PC-3 (cell line): ENCODE data around the gene EIF2A. TPM values are rescaled to one million over a fixed set of nuclear protein-coding genes. Genes with fewer than 3 reads are reported as not detected.

Source experiments
- ATAC-seq: fragments of 200-7000 bp; cut with Tn5 transposase; 2 replicates; pipeline ENCODE4 v1.9.1; 2020; ENCODE audit warnings: mild to moderate bottlenecking, moderate library complexity
- BruUV-seq: library from RNA; stranded (reverse); fragments of 400-500 nt; replicated peaks from 2 replicates; lab custom pipeline; 2021; lab: Mats Ljungman, UMichigan
- CTCF ChIA-PET: fragments of 300-600 bp; sonication (Branson Sonifier 250); formaldehyde crosslinking; loops from one replicate; lab custom pipeline; 2022; ENCODE audit warnings: antibody characterized with exemption; lab: Charles Lee
- POLR2A ChIA-PET: fragments of 300-600 bp; sonication (Branson Sonifier 250); formaldehyde crosslinking; loops from one replicate; lab custom pipeline; 2022; ENCODE audit warnings: antibody characterized with exemption; ENCODE audit not compliant: unreplicated experiment; lab: Charles Lee
- DNase-seq: peaks from one replicate; pipeline ENCODE4 v3.0.0-alpha.2; 2015
- H2AFZ ChIP-seq: fragments of 300-600 bp; sonication (generic); 2 replicates; pipeline ENCODE4 v1.6.0; 2016; ENCODE audit warnings: antibody characterized with exemption, low read length
- H3F3A ChIP-seq: fragments of 300-600 bp; sonication (generic); one replicate; pipeline ENCODE4 v1.6.0; 2017; ENCODE audit warnings: antibody characterized with exemption, low read length, control low read depth, mild to moderate bottlenecking; ENCODE audit not compliant: unreplicated experiment
- H3K27ac ChIP-seq: fragments of 300-600 bp; sonication (generic); 2 replicates; pipeline ENCODE4 v1.5.1; 2016; ENCODE audit warnings: mild to moderate bottlenecking, low read length
- H3K27me3 ChIP-seq: fragments of 300-600 bp; sonication (generic); 2 replicates; pipeline ENCODE4 v1.6.1; 2016; ENCODE audit warnings: low read length, mixed read lengths
- H3K36me3 ChIP-seq: fragments of 300-600 bp; sonication (generic); 2 replicates; pipeline ENCODE4 v1.6.1; 2016; ENCODE audit warnings: low read depth, mixed run types, low read length, mixed read lengths
- H3K4me1 ChIP-seq: fragments of 300-600 bp; sonication (generic); 2 replicates; pipeline ENCODE4 v1.5.1; 2016; ENCODE audit warnings: low read length; ENCODE audit not compliant: insufficient read depth
- H3K4me2 ChIP-seq: fragments of 300-600 bp; sonication (generic); 2 replicates; pipeline ENCODE4 v1.6.0; 2016; ENCODE audit warnings: low read length
- H3K4me3 ChIP-seq: fragments of 300-600 bp; sonication (generic); 2 replicates; pipeline ENCODE4 v1.5.1; 2016; ENCODE audit warnings: mild to moderate bottlenecking, low read length, mixed read lengths
- H3K79me2 ChIP-seq: fragments of 300-600 bp; sonication (generic); 2 replicates; pipeline ENCODE4 v1.6.1; 2017; ENCODE audit warnings: low read length, mixed read lengths
- H3K9ac ChIP-seq: fragments of 300-600 bp; sonication (generic); 2 replicates; pipeline ENCODE4 v1.6.0; 2016; ENCODE audit warnings: mild to moderate bottlenecking, low read length
- H3K9me2 ChIP-seq: fragments of 300-600 bp; sonication (generic); replicated peaks from 2 replicates; pipeline ENCODE4 v1.6.1; 2016; ENCODE audit warnings: mixed run types, low read length, mixed read lengths
- H3K9me3 ChIP-seq: fragments of 300-600 bp; sonication (generic); 2 replicates; pipeline ENCODE4 v1.6.1; 2016; ENCODE audit warnings: low read length, mixed read lengths
- H4K20me1 ChIP-seq: fragments of 300-600 bp; sonication (generic); 2 replicates; pipeline ENCODE4 v1.6.1; 2016; ENCODE audit warnings: low read length, mixed read lengths
- EZH2 ChIP-seq: fragments of 300-600 bp; sonication (generic); IDR thresholded peaks from one replicate; pipeline ENCODE4 v1.6.1; 2017; ENCODE audit warnings: antibody characterized with exemption, mild to moderate bottlenecking, low read length; ENCODE audit not compliant: unreplicated experiment
- EZH2phosphoT487 ChIP-seq: fragments of 300-600 bp; sonication (generic); IDR thresholded peaks from 2 replicates; pipeline ENCODE4 v1.6.1; 2018; ENCODE audit warnings: mild to moderate bottlenecking, antibody characterized with exemption, low read length, borderline replicate concordance
- intact Hi-C: fragments of 100-400 bp; cut with micrococcal nuclease; formaldehyde crosslinking; loops from 2 replicates; pipeline ENCODE4 v1.9.0; 2023
- total RNA-seq: library from RNA; depleted of rRNA; stranded (reverse); fragments of >200 nt; gene quantifications from 2 replicates; pipeline ENCODE4 v1.2.3, GENCODE V29; 2014
- TF ChIP-seq, protein P1 (sequence below): fragments of 300-600 bp; sonication (generic); conservative IDR thresholded peaks from 2 replicates; pipeline ENCODE4 v1.5.1; 2017; ENCODE audit warnings: antibody characterized with exemption, low read depth, mild to moderate bottlenecking, low read length

Gene EIF2A
- total RNA-seq, 1 experiment from 2014 or later = 92.4 TPM

GRCh38 chr3:150509780-150510179, 36.8 kb upstream of the EIF2A start:
- BruUV-seq = no TSS peak
- intact Hi-C loops = no loop called here
- POLR2A ChIA-PET = no interaction called here

DNA sequence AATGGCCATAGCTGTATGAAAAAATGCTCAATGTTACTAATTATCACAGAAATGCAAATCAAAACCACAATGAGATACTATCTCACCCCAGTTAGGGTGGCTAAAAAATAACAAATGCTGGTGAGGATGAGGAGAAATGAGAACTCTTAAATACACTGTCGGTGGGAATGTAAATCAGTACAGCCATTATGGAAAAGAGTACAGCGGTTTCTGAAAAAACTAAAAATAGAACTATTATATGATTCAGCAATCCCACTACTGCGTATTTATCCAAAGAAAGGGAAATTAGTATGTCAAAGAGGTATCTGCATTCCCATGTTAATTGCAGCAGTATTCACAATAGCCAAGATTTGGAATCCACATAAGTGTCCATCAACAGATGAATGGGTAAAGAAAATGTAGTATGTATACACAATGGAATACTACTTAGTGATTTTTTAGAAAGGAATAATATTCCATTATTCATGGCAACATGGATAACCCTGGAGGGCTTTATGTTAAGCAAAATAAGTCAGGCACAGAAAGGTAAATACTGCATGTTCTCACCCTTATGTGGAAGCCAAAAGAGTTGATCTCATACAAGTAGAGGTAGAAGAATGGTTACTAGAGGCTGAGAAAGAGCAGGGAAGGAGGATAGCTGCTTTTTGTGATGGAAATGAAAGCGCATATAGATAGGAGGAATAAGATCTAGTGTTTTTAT, 35.3 kb upstream of the EIF2A start:
- H3K4me2 ChIP-seq = no peak overlapping the region
- no peaks in the 10 kb centered on the region for H3K9me2 ChIP-seq
- no peaks in the 10 kb centered on the region for H3K79me2 ChIP-seq
- no peak overlapping the region for H3K4me3 ChIP-seq
- H3K36me3 ChIP-seq = no peaks in the 10 kb centered on the region
- no peak for ATAC-seq
- no peak for DNase-seq
- no peak overlapping the region for H3K9ac ChIP-seq
- no peaks in the 10 kb centered on the region for H3F3A ChIP-seq
- no peaks in the 10 kb centered on the region for H3K27me3 ChIP-seq
- H2AFZ ChIP-seq = no peak overlapping the region
- peaks cover 9% of the 10 kb centered on the region for H3K4me1 ChIP-seq
- no TSS peak for BruUV-seq
- no peak for TF ChIP-seq EZH2phosphoT487
- no peak for TF ChIP-seq EZH2
- TF ChIP-seq, protein P1, sequence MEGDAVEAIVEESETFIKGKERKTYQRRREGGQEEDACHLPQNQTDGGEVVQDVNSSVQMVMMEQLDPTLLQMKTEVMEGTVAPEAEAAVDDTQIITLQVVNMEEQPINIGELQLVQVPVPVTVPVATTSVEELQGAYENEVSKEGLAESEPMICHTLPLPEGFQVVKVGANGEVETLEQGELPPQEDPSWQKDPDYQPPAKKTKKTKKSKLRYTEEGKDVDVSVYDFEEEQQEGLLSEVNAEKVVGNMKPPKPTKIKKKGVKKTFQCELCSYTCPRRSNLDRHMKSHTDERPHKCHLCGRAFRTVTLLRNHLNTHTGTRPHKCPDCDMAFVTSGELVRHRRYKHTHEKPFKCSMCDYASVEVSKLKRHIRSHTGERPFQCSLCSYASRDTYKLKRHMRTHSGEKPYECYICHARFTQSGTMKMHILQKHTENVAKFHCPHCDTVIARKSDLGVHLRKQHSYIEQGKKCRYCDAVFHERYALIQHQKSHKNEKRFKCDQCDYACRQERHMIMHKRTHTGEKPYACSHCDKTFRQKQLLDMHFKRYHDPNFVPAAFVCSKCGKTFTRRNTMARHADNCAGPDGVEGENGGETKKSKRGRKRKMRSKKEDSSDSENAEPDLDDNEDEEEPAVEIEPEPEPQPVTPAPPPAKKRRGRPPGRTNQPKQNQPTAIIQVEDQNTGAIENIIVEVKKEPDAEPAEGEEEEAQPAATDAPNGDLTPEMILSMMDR = no peak
- no peaks in the 10 kb centered on the region for H3K9me3 ChIP-seq
- H4K20me1 ChIP-seq = no peaks in the 10 kb centered on the region
- no peak overlapping the region for H3K27ac ChIP-seq
- intact Hi-C loops = no loop called here
- ChIA-PET POLR2A (no interaction called here), CTCF (no interaction called here)

More at GRCh38 chr3:150509780-150510179, 36.8 kb upstream of the EIF2A start:
- no peak for ATAC-seq
- no peak overlapping the region for H3K9ac ChIP-seq
- no peaks in the 10 kb centered on the region for H3K9me3 ChIP-seq
- no peak overlapping the region for H3K4me3 ChIP-seq
- CTCF ChIA-PET = no interaction called here
- H3K36me3 ChIP-seq = no peaks in the 10 kb centered on the region
- no peaks in the 10 kb centered on the region for H3K4me1 ChIP-seq
- H3F3A ChIP-seq = no peaks in the 10 kb centered on the region
- H4K20me1 ChIP-seq = no peaks in the 10 kb centered on the region
- H3K4me2 ChIP-seq = no peak overlapping the region
- no peak overlapping the region for H3K27ac ChIP-seq
- H3K79me2 ChIP-seq = no peaks in the 10 kb centered on the region
- no peak for DNase-seq
- H3K9me2 ChIP-seq = no peaks in the 10 kb centered on the region
- no peak overlapping the region for H2AFZ ChIP-seq
- TF ChIP-seq EZH2phosphoT487 (no peak), EZH2 (no peak)
- no peaks in the 10 kb centered on the region for H3K27me3 ChIP-seq

- Histone ChIP-seq H3K27ac (peak overlapping the region; percentile 59), H3K79me2 (no peaks in the 10 kb centered on the region), H2AFZ (no peak overlapping the region), H3K27me3 (no peaks in the 10 kb centered on the region), H3K9ac (no peak overlapping the region; the same call in 1 of the 2 replicates), H3K4me1 (peaks cover 26% of the 10 kb centered on the region), H4K20me1 (no peaks in the 10 kb centered on the region), H3F3A (no peaks in the 10 kb centered on the region), H3K36me3 (0 out of 2 replicates have a peak, but pooled peaks cover 5% of the 10 kb centered on the region), H3K9me3 (0 out of 2 replicates have a peak, but pooled peaks cover 9% of the 10 kb centered on the region), H3K4me2 (peak overlapping the region; percentile 25), H3K9me2 (no peaks in the 10 kb centered on the region), H3K4me3 (no peak overlapping the region)
- no TSS peak for BruUV-seq
- peak; percentile 34 for ATAC-seq
- ChIA-PET CTCF (interaction anchor here (0.6 kb wide), 1 partner anchor 267 kb away, joined by 4 read pairs; no protein-coding TSS in a partner anchor), POLR2A (interaction anchor here (0.6 kb wide), 1 partner anchor 11 kb away, joined by 5 read pairs; no protein-coding TSS in a partner anchor)
- intact Hi-C loops = no loop called here
- DNase-seq = peak; percentile 81
- TF ChIP-seq EZH2 = no peak
- no peak for TF ChIP-seq EZH2phosphoT487
- TF ChIP-seq, protein P1 = no peak
Measured at GRCh38 chr3:150515210-150515609, 31.4 kb upstream of the EIF2A start.
